ENCODE measurements around the gene UBE2I. TPM values are rescaled to one million over a fixed set of nuclear protein-coding genes. Genes with fewer than 3 reads are reported as not detected.

Gene UBE2I
- total RNA-seq, 1 donor, result 49.2 TPM

DNA sequence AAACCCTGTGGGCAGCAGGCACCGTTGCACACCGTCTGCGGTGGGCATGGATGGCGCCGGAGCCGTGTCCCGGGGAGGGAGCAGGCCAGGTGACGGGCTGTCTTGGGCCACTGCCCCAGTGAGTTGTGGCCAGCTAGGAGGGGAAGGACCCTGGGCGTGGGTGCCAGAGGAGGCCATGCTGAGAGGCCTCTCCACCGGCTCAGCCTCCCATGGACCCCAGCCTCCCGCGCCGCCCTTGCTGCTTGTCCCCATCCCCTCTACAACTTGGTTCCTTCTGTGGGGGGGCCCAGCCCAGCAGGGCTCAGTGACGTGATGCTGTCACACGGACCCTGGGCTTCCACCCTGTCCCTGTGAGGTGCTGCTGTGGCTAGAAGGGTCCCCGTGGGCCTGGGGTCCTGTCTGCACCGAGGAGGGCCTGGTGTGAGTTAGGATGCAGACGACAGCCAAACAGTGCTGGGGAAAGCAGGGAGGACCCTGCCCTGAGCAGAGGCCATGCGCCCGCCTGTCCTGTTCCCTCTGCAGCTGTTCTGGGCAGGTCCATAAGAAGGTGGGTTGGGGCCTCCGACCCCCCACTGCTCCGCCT lies 11.3 kb downstream of the UBE2I start:
- TF ChIP-seq, protein P1, sequence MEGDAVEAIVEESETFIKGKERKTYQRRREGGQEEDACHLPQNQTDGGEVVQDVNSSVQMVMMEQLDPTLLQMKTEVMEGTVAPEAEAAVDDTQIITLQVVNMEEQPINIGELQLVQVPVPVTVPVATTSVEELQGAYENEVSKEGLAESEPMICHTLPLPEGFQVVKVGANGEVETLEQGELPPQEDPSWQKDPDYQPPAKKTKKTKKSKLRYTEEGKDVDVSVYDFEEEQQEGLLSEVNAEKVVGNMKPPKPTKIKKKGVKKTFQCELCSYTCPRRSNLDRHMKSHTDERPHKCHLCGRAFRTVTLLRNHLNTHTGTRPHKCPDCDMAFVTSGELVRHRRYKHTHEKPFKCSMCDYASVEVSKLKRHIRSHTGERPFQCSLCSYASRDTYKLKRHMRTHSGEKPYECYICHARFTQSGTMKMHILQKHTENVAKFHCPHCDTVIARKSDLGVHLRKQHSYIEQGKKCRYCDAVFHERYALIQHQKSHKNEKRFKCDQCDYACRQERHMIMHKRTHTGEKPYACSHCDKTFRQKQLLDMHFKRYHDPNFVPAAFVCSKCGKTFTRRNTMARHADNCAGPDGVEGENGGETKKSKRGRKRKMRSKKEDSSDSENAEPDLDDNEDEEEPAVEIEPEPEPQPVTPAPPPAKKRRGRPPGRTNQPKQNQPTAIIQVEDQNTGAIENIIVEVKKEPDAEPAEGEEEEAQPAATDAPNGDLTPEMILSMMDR (IDR thresholded peaks at IDR 0.05; ENCODE audit: extremely low read depth, low read depth, low read length), result no peak
- no peaks in the 10 kb centered on the region for H3K9me3 ChIP-seq (ENCODE audit: low read depth, low read length)
- H2AFZ ChIP-seq (ENCODE audit: low read length), result no peak overlapping the region
- H3K4me3 ChIP-seq (ENCODE audit: insufficient read depth, low read length), result no peak overlapping the region
- H3K4me2 ChIP-seq (ENCODE audit: insufficient read depth, low read length), result no peak overlapping the region
- DNase-seq (ENCODE audit: insufficient read length, low spot score, missing footprints), result no peak
- H4K20me1 ChIP-seq (ENCODE audit: insufficient read depth, low read length), result peaks cover 56% of the 10 kb centered on the region
- H3K4me1 ChIP-seq (ENCODE audit: insufficient read depth, low read length), result no peaks in the 10 kb centered on the region
- no peak overlapping the region for H3K27ac ChIP-seq (ENCODE audit: low read depth, low read length)
- peaks cover 77% of the 10 kb centered on the region for H3K36me3 ChIP-seq (ENCODE audit: insufficient read depth, low read length)
- H3K27me3 ChIP-seq (ENCODE audit: insufficient read depth, low read length), result no peaks in the 10 kb centered on the region
- H3K79me2 ChIP-seq (ENCODE audit: insufficient read depth, low read length), result peaks cover 47% of the 10 kb centered on the region

DNA sequence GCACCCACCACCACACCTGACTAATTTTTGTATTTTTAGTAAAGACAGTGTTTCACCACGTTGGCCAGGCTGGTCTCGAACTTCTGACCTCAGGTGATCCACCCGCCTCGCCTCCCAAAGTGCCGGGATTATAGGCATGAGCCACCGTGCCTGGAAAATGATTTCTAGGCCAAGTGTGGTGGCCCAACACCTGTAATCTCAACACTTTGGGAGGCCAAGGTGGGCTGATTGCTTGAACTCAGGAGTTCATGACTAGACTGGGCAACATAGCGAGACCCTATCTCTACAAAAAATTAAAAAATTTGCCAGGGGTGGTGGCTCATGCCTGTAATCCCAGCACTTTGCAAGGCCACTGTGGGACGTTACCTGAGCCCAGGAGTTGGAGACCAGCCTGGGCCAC lies 13.0 kb downstream of the UBE2I start:
- Histone ChIP-seq H3K27me3 (ENCODE audit: insufficient read depth, low read length) (no peaks in the 10 kb centered on the region), H2AFZ (ENCODE audit: low read length) (no peak overlapping the region), H3K4me3 (ENCODE audit: insufficient read depth, low read length) (no peak overlapping the region), H3K4me1 (ENCODE audit: insufficient read depth, low read length) (no peaks in the 10 kb centered on the region), H3K27ac (ENCODE audit: low read depth, low read length) (no peak overlapping the region), H3K9me3 (ENCODE audit: low read depth, low read length) (no peaks in the 10 kb centered on the region), H3K79me2 (ENCODE audit: insufficient read depth, low read length) (peaks cover 31% of the 10 kb centered on the region), H4K20me1 (ENCODE audit: insufficient read depth, low read length) (peaks cover 46% of the 10 kb centered on the region), H3K36me3 (ENCODE audit: insufficient read depth, low read length) (peaks cover 61% of the 10 kb centered on the region), H3K4me2 (ENCODE audit: insufficient read depth, low read length) (no peak overlapping the region)
- TF ChIP-seq, protein P1 (IDR thresholded peaks at IDR 0.05; ENCODE audit: extremely low read depth, low read depth, low read length), result no peak
- DNase-seq (ENCODE audit: insufficient read length, low spot score, missing footprints), result no peak

DNA sequence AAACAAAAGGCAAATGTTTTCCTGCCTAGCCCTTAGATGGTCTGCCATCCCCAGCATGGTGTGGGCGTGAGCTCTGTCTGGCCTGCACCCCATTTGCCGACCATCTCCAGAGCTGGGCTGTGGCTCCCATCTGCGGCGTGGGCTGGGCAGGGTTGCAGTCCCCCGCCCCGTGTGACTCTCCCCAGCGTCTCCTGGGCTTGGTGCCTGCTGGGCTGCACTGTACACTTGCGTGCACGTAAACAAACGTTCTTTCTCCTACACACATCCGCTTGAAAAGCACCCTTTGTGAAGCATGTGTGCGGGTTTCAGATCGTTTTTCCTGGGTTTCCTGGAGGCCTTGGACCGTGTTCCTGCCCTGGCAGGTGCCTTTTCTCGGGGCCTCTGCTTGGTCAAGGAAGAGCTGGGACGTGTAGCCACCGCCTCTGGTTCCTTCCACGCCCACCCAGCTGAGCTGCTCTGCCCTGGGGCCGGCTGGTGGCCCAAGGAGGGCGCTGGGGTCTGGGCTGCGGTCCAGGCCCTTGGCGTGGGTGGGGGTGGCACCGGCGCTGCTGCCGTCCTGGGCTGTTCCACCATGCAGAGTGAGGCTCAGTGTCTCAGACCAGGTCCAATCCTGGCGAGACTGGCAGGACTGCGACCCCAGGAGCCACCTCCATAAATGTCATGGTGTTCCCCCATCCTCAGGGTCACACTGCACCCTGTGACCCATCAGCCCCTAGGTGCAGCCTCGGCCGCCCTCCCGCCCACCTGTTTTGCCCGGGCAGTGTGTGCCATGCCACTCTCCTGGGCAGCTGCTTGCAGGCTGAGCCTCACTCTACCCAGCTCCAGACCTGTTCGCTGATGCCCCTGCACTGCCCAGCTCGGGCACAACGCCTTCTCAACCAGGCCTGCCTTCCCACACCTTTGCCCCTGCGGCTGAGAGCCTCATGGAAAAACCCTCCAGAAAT lies 14.1 kb downstream of the UBE2I start:
- no peaks in the 10 kb centered on the region for H3K9me3 ChIP-seq (ENCODE audit: low read depth, low read length)
- no peaks in the 10 kb centered on the region for H3K4me1 ChIP-seq (ENCODE audit: insufficient read depth, low read length)
- no peak for DNase-seq (ENCODE audit: insufficient read length, low spot score, missing footprints)
- no peak overlapping the region for H2AFZ ChIP-seq (ENCODE audit: low read length)
- H3K4me2 ChIP-seq (ENCODE audit: insufficient read depth, low read length), result no peak overlapping the region
- no peaks in the 10 kb centered on the region for H3K27me3 ChIP-seq (ENCODE audit: insufficient read depth, low read length)
- H3K79me2 ChIP-seq (ENCODE audit: insufficient read depth, low read length), result peaks cover 19% of the 10 kb centered on the region
- H3K36me3 ChIP-seq (ENCODE audit: insufficient read depth, low read length), result peaks cover 49% of the 10 kb centered on the region
- TF ChIP-seq, protein P1 (IDR thresholded peaks at IDR 0.05; ENCODE audit: extremely low read depth, low read depth, low read length), result no peak
- no peak overlapping the region for H3K27ac ChIP-seq (ENCODE audit: low read depth, low read length)
- H3K4me3 ChIP-seq (ENCODE audit: insufficient read depth, low read length), result no peak overlapping the region
- peaks cover 40% of the 10 kb centered on the region for H4K20me1 ChIP-seq (ENCODE audit: insufficient read depth, low read length)

DNA sequence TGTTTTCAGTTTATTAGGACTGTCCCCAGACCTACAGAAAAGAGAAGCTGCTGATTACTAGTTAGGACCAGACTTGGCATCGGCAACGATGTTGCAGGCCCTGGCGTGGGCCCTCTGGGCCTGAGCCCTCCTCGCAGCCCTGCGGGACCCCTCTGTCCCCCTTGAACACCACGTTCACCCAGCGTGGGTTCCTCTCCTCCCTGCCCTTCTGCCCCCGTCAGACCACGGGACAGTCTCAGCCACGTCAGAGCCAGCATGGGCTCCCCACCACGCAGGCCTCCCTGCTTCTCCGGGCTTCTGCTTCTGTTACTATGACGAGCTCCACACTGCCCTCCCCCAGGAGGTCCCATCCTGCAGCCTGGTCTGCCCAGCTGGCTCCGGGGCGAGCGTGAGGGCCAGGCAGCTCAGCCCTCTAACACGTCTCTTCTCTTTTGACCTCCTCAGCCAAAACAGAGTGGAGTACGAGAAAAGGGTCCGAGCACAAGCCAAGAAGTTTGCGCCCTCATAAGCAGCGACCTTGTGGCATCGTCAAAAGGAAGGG lies 14.9 kb downstream of the UBE2I start:
- TF ChIP-seq, protein P1 (IDR thresholded peaks at IDR 0.05; ENCODE audit: extremely low read depth, low read depth, low read length), result no peak
- peaks cover 36% of the 10 kb centered on the region for H4K20me1 ChIP-seq (ENCODE audit: insufficient read depth, low read length)
- no peak overlapping the region for H3K4me3 ChIP-seq (ENCODE audit: insufficient read depth, low read length)
- peaks cover 11% of the 10 kb centered on the region for H3K79me2 ChIP-seq (ENCODE audit: insufficient read depth, low read length)
- H3K4me2 ChIP-seq (ENCODE audit: insufficient read depth, low read length), result no peak overlapping the region
- no peaks in the 10 kb centered on the region for H3K9me3 ChIP-seq (ENCODE audit: low read depth, low read length)
- no peak overlapping the region for H3K27ac ChIP-seq (ENCODE audit: low read depth, low read length)
- H3K4me1 ChIP-seq (ENCODE audit: insufficient read depth, low read length), result no peaks in the 10 kb centered on the region
- no peak for DNase-seq (ENCODE audit: insufficient read length, low spot score, missing footprints)
- no peak overlapping the region for H2AFZ ChIP-seq (ENCODE audit: low read length)
- peaks cover 43% of the 10 kb centered on the region for H3K36me3 ChIP-seq (ENCODE audit: insufficient read depth, low read length)
- no peaks in the 10 kb centered on the region for H3K27me3 ChIP-seq (ENCODE audit: insufficient read depth, low read length)
